HUDEP-2 (cell line): ENCODE results near the gene MAJIN.

Source experiments
- DNase-seq, 76 experiments: peaks; one replicate each; lab custom pipeline; 2025; ENCODE audit not compliant: unreplicated experiment in 76 of 76; lab: John Stamatoyannopoulos, UW

Gene MAJIN

DNA sequence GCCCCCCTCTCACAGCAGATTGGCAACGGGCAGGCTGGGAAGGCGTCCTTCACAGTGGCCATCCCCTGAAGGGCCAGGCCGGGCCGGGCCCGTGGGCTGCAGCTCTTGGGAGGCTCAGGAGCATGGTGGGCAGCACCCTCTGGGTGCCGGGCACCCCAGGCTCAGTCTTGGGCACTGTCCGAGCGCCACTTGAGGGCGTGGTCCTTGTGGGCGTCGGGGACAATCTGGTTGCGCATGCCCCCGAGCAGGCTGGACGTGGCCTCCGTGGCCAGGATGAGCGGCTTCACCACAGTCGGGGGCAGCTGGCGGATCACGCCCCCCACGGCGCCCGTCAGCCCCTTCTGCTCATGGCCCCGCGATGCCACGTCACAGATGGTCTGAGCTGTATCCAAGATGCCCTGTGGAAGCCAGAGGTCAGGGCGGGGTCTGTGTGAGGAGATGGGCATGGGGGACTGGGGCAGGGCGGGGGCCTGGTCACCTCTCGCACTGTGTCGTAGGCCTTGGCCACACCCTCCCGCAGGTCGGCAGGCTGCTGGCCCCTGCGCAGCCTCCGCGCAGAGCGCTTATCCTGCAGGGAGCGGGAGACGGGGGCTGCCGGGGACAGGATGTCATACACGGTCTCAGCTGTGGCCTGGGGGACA lies 77.0 kb downstream of the MAJIN start:
- no peak for DNase-seq

DNA sequence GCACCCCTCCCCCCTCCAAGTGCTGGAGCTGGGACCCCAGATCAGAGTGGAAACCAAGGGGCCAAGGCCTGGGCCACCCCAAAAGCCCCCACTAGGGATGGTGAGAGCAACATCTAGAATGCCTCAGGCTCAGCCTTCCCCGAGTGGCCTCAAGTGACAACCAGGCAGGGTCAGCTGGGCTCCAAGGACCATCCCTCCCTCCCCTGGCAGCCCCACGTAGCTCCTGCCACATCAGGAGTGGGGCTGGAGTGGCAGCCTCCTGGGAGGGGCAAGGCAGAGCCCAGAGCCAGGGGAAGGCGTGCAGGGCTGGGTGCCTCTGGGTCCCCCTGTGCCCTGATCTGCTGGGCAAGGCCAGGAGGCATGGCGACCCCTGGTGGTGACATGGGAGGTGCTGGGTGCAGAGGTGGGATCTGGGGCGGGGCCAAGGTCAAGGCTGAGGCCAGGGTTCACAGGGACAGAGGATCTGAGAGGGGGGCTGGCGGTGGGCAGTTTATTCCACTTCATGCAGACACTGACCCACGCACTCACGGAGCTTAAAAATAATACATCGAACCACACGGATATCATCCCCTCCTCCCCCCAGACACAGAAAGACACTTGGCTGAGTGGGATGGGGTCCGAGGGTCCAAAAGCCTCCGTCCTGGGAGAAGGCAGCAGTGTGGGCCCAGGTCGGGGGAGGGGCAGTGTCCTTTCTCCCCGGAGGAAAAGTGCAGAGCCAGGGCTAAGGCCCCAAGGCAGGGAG lies 77.7 kb downstream of the MAJIN start:
- DNase-seq: peak in 73 of 76 experiments; percentile 27 to 92 (median 82)

DNA sequence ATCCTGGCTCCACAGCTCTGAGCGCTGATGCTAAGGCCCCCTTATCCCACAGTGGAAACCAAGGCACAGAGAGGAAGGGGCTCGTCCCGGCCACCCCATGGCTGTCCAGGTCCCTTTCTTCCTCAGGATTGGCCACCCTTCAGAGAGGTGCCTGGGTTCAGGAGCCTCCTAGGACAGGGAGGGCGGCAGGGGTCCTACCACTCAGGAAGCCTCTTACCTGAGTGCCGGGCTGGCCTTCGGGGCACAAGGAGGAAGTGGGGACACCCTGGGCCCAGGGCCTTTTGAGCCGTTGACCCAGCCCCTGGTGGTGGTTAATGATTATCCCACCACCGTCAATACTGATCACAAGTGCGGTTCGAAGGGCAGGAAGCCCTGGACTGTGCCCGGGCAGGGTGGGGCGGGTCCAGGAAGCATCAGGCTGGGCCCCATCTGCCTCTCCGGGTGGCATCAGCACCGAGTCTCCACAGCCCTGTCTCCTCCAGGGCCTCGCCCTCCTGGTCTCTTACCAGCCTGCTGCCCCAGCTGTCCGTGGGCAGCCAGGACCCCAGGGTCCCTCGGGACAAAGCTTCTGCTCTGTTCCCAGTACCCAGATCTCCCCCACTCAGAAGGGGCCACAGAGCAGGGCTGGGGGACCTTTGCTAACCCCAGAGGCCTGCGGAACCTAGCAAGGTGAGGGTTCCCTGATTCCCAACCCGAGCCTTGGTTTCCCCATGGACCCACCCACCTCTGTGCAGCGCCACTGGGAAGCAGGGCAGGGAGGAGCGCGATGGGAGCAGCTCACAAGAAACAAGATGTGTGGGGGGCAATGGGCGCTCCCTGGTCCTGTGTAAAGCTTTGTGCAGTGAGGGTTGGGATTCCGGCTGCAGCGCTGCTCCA lies 78.5 kb downstream of the MAJIN start:
- DNase-seq: peak in 1 of 76 experiments; percentile 9

DNA sequence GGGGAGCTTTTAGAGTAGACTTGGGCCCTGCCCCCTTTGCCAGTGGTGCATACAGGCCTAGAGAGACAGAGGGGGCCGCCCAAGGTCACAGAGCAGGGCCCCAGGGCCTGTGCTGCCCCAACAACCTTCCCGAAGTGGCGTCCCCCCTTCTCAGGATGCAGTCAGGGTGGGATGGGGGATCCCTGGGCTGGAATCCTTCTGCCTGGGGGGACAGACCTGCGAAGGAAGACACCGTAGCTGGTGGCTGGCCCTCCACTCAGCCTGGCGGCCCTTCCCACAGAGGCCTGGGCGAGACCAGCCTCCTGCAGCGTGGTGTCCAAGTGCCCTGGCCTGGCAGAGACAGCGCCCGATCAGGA lies 79.1 kb downstream of the MAJIN start:
- DNase-seq: no peak

DNA sequence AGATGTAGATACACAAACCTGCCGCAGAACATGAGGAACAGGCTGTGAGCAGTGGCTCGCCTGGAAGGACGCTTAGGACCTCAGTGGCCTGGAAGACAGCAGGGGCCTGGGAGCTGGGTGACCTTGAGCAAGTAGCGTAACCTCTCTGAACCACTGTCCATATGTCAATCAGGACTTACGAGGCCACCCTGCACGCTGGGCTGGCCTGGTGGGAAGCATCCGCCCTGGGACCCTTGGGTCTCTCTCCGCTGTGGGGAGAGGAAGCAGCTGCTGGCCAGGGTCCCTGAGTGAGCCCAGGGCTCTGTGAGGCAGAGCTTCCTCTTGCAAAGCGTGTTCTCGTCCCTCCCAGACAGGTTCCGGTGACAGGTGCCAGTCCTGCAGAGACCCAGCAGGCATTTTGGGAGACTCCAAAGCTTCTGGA lies 79.5 kb downstream of the MAJIN start:
- no peak for DNase-seq

DNA sequence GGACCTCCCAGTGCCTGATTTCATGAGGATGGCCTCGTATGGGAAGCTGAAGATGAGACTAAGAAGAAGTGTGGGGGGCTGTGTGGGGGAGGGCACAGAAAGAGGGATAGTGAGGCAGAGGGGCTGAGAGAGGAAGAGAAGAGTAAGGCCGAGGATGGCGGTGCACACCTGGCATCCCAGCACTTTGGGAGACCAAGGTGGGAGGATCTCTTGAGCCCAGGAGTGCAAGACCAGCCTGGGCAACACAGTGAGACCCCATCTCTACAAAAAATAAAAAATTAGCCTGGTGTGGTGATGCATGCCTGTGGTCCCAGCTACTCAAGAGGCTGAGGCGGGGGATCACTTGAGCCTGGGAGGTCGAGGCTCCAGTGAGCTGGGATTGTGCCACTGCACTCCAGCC lies 80.0 kb downstream of the MAJIN start:
- no peak for DNase-seq

DNA sequence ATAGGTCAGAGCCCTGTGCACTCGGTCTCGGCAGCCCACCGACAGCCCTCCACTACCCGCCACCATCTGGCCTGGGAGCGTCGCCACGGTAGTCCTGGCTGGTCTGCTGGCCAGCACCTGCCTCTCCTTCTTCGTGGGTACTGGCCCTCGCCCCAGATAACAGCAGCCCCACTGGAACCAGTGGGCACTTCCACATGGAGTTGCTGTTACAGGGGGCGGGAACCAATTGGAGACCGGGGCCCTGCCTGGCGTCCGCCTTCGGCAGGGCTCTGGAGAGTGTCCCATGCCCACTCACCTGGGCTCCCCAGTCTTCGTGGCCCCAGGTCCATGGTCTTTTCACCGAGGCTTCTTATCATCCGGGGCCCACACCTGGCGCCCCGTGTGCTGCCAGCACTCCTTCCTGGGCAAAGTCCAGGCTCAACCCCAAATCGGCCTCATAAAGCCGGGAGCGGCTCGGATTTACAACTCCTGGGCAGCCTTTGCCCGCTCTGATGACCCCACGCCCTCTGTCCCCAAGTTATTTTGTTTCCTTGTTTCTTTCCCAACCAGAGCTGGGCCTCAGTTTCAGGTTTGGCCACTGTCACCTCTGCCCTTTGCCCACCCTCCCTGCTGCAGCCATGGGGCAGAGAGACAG lies 80.6 kb downstream of the MAJIN start:
- DNase-seq: no peak

DNA sequence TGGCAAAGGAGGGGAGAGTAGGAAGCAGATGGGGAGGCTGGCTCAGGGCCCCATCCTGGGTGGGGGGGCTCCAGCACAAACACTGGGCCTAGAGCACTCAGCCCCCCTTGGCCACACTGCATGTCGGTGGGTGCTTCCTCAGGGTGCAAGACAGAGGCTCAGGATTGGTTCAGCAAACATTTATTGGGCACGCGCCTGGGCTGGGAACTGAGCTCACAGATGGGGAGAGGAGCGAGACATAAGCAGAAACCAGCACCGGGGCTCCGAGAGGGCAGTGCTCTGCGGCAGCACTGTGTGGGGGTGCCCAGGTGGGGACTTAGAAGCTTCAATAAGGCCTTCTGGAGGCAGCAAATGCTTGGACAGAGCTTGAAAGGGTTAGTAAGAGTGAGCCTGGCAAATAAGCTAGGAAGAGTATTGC lies 81.4 kb downstream of the MAJIN start:
- no peak for DNase-seq

DNA sequence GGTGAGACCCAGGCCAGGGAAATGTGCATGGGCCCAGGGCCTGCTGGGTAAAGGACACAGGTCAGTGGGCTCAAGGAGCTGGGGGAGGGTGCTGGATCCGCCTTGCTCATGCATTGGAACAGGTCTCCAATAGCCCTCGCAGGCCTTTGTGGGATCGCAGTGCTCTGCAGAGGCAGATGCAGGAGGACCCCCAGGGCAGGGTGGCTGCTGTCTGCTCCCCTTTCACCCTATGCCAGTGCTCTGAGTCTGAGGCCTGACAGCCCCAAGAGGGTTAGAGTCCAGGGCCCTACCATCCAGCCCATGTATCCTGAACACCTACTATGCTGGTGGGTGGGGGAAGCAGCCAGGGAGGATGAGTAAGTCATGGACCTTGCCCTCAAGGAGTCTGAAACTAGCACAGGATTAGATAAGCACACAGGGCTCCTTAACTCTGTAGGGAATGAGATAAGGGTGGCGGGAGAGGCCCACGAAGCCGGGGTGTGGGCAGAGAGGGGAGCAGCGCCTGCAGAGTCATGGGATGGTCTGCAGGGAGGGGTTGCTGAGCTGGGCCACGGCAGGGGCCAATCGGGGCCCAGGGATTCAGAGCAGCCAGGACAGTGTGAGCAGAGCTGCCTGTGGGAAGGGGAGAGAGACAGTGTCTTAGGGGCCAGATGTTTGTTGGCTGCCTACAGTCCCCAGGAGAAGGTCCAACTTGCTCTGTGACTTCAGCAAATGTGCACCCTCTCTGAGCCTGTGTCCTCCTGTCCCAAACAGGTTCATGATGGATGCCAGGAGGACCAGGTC lies 83.0 kb downstream of the MAJIN start:
- DNase-seq: peak in 75 of 76 experiments; percentile 84 to 99 (median 94)

DNA sequence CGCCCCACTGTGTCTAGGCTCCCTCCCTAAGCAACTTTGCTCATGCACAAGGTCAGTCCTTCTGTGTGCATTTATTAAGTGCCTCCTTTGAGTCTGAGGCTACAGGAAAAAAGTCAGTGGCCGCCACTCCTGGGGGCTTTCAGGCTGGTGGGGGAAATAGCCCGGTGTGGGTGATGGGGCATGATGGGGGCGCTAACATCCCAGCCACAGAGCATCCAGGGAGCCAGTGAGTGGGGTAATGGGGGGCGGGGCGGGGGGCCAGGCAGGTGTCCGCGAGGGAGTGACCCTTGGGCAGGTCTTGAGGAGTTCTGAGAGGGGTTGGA lies 83.5 kb downstream of the MAJIN start:
- DNase-seq: no peak
